GM19467 (cell line): ENCODE data around the gene DNAJC30.

ENCODE experiments used
- ATAC-seq: cut with Tn5 transposase; IDR thresholded peaks from one replicate; pipeline ENCODE4 v1.9.1; 2021; ENCODE audit warnings: mild to moderate bottlenecking, moderate library complexity; ENCODE audit not compliant: unreplicated experiment

The DNAJC30 gene

GRCh38 chr7:73708961-73709549 lies 25.8 kb upstream of the DNAJC30 start:
- ATAC-seq = no peak

- ATAC-seq = no peak
Observed at GRCh38 chr7:73707045-73707631, 23.9 kb upstream of the DNAJC30 start.

- ATAC-seq = no peak
Observed at GRCh38 chr7:73706126-73707044, 23.1 kb upstream of the DNAJC30 start.

- no peak for ATAC-seq
Observed at GRCh38 chr7:73705551-73705920, 22.3 kb upstream of the DNAJC30 start.

- ATAC-seq = no peak
Observed at GRCh38 chr7:73704640-73705550, 21.6 kb upstream of the DNAJC30 start.

- no peak for ATAC-seq
Observed at GRCh38 chr7:73703757-73704639, 20.7 kb upstream of the DNAJC30 start.

GRCh38 chr7:73703225-73703624 lies 20.0 kb upstream of the DNAJC30 start:
- no peak for ATAC-seq

- ATAC-seq = no peak
Observed at GRCh38 chr7:73702665-73703064, 19.4 kb upstream of the DNAJC30 start.

- ATAC-seq = no peak
Observed at GRCh38 chr7:73702226-73702625, 19.0 kb upstream of the DNAJC30 start.

- ATAC-seq = no peak
Observed at GRCh38 chr7:73701357-73701995, 18.2 kb upstream of the DNAJC30 start.

- no peak for ATAC-seq
Observed at GRCh38 chr7:73700581-73701134, 17.4 kb upstream of the DNAJC30 start.

GRCh38 chr7:73700069-73700423 lies 16.8 kb upstream of the DNAJC30 start:
- no peak for ATAC-seq

GRCh38 chr7:73699370-73700068 lies 16.3 kb upstream of the DNAJC30 start:
- ATAC-seq = no peak

GRCh38 chr7:73698410-73698809 lies 15.2 kb upstream of the DNAJC30 start:
- no peak for ATAC-seq

GRCh38 chr7:73696372-73696771 lies 13.1 kb upstream of the DNAJC30 start:
- ATAC-seq = no peak

GRCh38 chr7:73690646-73691045 lies 7.4 kb upstream of the DNAJC30 start:
- ATAC-seq = no peak

GRCh38 chr7:73688288-73688687 lies 5.0 kb upstream of the DNAJC30 start:
- ATAC-seq = no peak

GRCh38 chr7:73685311-73685710 lies 2.1 kb upstream of the DNAJC30 start:
- no peak for ATAC-seq
